HG03103 (cell line): ENCODE data around the gene ANO1.

Source experiments
- ATAC-seq: cut with Tn5 transposase; IDR thresholded peaks from one replicate; pipeline ENCODE4 v1.9.1; 2021; ENCODE audit warnings: low read depth; ENCODE audit not compliant: unreplicated experiment

The ANO1 gene

DNA sequence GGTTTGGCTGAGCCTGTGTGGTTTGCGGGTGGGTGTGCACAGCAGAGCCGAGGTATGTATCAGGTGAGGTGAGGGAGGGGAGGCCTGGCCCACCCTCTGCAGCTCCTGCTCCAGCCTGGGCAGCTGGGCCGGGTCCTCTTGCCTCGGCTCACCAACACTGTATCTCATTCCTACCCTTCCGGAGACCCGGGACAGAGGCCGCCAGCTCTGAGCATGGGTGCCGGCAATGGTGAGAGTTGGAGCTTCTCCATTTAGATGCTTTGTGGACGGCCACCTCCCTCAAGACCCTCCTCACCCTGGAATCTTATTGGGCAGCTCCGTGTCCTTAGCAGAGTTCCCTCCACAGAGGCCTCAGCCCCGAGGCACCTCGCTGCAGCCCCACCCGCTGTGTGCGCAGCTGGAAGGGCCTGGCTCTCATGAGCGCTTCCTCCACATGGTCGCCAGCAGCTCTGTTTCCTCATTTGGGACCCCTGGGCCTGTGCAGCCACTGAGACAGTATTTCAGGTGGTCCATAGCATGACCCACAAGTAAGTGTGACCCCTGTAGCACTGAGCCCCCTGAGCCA is 55.7 kb downstream of the ANO1 start:
- no peak for ATAC-seq

DNA sequence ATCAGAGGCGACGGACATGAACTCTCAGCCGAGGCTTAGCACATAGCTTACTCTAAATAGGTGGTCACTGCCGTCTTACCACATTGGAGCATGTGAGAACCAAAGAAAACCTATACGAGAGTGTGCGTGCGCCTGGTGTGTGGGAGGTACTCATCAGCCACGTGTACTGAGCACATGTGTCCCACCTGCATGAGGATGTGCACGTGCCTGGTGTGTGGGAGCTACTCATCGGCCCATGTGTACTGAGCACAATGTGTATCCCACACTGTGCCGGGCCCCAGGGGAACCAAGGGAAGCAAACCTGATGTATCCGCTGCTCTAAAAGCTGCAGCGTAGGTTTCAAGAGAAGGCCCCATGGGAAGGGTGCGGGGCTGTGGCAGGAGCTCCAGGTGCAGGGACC is 56.4 kb downstream of the ANO1 start:
- no peak for ATAC-seq

DNA sequence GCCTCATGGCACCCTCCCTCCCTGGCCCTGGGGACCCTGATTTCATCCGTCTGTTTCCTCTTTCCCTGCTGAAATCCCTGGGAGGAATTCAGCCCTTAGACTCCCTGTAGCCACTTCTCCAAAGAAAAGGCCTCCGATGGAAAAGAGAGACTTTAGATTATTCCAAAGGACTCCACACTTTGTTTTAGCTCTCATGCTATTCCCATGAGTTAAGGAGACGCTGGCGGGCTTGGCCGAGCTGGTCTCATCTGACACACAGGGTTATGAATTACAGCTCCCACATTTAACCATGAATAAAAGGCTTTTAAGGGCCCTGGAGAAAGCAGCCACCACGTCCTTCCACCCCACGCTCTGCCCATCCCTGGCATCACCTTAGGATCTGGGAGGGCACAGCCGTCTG is 57.0 kb downstream of the ANO1 start:
- ATAC-seq: no peak

DNA sequence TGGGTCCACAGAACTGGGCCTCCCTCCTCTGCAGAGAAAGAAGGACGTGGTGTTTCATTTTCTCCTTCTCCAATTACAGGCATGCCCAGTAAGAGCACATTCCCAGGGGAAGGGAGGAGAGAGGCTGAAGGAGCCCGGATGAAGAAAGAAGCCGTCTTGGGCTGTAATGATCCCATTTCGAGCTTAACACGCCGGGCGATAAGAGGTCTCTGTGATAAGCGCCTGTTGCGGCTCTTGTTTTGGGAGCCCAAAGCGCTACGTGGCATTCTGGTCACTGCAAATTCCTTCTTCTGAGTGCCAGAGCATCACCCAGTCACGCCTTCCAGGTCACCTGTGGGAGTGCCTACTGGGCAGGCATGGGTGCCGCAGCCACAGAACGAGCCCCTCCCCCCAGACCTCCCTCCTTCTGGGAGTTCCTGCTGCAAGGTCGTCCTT is 57.5 kb downstream of the ANO1 start:
- no peak for ATAC-seq

DNA sequence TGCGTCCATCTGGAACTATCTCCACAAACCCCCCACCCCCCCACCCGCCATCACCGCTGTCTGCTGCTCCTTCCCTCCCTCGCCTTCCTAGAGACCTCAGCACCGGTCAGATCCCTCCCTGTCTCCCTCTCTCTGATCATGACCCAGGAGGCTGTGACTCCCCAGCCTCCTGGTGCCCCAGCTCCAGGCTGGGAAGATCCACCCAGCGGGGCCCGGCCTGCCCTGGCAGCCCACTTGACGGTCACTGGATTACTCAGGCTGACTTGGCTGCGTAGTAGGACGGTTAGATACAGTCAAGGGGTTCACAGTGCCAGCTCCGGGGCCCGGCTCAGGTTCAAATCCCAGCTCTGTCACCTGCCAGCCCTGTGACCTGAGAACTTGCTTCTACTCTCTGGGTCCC is 59.3 kb downstream of the ANO1 start:
- ATAC-seq: no peak

DNA sequence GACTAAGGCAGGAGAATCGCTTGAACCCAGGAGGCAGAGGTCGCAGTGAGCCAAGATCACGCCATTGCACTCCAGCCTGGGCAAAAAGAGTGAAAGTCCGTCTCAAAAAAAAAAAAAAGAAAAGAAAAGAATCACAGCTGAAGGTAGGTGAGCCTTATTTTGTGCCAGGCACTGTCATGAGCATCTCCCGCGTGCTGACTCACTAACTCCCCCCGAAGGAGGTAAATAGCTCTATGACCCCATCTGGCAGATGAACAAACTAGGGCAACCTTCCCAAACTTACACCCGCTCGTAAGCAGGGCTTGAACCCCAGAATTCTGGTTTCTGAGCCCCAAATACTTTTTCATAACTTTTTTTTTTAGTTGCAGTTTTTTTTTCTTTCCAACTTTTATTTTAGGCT is 60.3 kb downstream of the ANO1 start:
- ATAC-seq: no peak

DNA sequence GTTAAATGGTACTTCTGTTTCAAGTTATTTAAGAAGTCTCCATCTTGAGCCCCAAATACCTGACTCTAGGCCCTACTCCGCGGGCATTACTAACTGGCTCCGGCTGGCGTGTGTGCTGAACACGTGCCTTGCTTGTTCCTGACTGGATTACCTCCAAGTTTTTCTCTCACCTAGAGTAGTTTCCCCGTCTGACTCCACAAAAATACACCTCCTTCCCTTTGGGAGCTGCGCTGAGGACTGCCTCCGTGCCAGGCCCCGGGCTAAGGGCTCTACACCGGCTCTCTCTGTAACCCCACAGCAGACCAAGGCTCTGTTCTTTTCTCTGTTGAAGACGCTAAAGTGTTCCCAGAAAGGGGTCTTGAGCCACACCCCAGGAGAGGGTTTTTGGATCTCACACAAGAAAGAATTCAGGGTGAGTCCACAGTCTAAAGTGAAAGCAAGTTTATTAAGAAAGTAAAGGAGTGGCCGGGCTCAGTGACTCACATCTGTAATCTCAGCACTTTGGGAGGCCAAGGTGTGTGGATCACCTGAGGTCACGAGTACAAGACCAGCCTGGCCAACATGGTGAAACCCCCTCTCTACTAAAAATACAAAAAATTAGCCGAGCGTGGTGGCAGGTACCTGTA is 61.8 kb downstream of the ANO1 start:
- no peak for ATAC-seq

DNA sequence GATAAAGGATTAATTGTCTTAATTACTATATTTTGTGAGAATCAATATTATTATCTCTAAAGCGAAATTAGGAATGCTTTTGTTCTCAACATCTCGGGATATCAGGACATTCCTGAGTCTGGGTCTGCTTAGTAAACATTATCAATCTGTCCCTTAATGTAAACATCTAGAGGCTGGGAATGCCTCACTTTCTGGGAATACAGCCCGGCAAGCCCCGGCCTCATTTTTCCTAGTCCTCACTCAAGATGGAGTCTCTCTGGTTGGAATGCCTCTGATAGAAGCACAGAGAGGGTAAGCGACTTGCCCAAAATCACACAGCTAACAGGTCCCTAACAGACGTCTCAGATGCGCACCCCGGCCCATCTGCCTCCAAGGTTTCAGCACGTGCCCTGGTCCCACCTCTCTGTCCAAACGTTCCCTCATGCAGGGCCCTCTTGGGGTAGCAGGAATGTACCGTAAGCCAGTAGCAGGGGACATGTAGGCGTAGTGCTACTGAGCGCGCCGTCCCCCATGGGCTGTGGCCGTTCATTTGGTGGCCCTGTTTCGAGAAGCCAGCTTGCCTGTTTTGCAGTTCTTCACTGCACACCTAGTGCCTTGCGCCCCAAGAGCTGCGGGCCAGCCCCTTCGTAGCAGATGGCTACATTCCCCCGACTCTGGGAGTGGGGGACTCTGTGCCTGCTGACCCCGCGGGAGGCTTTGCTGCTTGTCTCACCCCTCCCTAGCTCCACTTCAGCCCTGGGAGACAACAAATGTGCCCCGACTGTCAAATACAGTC is 62.8 kb downstream of the ANO1 start:
- ATAC-seq: no peak

DNA sequence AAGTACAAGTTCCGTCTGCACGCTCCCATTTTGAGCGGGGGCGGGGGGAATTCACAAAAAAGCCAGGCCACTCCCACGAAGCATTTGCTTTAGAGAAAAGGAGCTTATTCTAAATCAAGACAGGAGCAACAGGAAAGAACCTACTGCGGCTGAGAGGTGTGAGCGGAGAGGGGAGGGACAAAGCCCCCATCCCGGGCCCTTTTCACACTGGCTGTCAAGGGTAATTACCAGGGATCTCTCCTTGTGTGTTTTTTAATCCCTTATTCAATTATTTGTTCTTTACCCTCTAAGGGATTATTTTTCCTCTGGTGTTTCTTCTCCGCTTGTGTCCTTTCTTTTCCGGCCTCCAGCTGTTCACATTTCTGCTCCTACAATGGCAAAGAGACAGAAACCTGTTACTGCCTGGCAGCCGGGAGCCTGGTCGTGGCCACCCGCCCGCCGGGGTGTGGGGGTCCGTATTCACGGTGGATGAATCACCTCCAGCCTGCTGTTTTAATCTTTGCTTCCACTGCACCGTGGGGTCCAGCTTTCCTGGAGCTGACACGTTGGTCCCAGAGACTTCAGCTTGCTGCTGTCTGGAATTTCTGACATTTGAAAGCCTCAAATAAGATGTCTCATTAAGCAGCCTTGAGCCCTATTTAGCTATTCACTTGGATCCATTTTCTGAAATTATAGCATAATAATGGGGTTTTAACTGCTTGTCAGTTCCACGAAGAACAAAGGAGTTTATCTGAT is 63.5 kb downstream of the ANO1 start:
- no peak for ATAC-seq

DNA sequence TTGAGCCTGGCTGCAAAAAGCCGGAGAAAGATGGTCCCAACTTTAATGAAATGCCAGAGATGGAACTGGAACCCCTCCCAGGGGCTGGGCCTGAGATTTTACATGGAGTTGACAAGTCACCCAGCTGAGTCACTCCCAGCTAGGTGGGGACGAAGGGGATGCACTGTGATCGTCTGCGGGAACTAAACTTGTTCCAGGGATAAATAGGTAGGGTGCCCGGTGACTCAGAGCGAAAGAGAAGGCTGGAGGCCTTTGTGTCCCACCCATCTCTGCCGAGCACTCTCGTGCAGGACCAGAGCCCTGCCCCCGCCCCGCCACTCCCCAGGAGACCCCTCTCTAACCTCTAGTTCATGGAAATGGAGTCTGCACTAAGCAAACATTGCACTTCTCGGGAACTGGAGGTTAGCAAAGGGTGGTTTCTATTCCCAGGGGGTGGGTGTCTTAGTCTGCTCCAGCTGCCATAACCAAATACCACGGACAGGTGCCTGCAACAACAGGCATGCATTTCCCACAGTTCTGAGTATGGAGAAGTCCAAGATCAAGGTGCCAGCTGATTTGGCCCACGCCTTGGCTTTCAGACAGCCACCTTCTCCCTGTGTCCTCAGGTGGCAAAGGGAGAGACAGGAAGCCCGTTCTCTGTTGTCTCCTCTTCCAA is 64.2 kb downstream of the ANO1 start:
- ATAC-seq: no peak

DNA sequence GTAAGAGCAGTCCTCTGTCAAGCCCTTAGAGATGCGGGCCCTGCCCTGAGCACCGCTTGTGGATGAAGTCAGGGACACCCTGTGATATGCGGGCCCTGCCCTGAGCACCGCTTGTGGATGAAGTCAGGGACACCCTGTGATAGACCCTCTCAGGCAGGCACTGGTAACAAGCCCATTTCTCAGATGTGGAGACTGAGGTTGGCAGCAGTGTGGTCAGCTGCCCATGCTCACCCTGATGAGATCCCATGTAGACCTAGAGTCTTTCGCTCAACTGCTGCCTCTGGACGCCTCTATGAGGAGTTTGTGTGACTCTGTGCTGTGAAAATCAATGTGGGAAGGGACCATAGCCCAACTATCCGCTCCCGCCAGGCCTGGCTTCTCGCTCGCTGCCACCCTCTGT is 66.1 kb downstream of the ANO1 start:
- no peak for ATAC-seq

DNA sequence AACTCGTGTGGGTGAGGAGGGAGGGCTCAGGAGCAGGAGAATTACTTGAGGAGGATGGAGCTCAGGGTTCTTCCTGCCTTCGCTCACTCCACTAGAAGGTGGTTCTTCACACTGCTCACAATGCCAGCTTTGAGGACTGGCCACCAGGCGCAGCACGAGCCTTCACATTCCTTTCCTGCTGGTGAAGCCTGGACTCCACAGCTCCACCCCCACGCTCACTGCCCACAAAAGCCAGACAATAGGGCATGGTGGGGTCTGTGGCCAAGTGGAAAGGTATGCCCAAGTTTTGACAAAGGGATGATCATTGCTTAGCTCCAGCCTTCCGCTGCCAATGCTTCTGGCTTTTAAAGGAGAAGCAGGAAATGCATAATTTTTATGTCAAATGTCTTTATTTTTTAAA is 67.0 kb downstream of the ANO1 start:
- no peak for ATAC-seq

DNA sequence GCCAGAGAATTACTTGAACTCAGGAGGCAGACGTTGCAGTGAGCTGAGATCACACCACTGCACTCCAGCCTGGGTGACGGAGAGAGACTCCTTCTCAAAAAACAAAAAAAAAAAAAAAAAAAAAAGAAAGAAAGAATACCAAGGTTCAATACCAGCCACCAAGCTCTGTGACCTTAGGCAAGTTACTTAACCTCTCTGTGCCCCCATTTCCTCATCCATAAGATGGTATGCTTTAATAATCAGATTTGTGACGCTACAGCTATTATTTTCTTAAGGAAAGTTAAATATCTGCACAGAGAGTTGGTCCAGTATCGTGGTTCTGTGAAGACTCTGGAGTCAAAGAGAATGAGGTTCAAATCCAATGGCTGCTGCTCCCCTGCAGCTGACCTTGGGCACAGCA is 67.7 kb downstream of the ANO1 start:
- ATAC-seq: no peak

DNA sequence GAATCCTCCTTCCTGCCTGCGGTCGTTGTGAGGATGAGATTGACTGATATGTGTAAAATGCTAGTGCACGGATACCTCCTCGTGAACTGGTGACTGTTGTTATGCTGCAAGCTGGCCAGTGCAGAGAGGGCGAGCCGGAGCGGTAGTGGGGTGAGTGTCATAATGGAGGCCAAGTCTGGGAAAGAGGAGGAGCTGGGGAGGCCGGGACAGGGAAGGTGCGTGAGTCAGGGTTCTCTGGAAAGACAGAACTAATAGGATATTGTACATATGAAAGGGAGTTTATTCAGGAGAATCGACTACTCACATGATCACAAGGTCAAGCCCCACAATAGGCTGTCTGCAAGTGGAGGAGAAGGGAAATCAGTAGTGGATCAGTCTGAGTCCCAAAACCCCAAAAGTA is 68.2 kb downstream of the ANO1 start:
- ATAC-seq: no peak

DNA sequence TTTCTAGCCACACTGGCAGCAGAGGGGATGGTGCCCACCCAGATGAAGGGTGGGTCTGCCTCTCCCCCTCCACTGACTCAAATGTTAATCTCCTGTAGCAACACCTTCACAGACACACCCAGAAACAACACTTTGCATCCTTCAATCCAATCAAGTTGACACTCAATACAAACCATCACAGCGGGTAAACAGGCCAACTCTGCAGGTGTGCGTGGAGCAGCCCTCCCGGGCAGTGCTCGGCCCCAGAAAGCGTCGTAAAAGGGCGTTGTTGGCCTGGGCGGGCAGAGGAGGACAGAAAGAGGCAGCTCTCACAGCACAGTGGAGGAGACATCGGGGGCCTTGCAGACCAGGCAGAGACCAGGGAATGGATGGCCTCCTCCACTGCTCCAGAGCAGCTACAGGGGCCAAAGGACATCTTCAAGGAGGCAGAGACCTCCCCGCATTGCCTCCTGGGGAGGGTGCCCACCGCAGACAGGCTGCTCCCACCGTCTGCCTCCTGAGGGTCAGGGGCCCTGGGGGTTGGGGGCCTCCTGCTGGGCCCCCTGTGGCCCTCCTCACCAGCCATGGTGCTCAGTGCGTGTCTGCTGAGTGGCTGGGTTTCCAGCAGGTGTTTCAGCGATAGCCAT is 68.9 kb downstream of the ANO1 start:
- ATAC-seq: no peak

DNA sequence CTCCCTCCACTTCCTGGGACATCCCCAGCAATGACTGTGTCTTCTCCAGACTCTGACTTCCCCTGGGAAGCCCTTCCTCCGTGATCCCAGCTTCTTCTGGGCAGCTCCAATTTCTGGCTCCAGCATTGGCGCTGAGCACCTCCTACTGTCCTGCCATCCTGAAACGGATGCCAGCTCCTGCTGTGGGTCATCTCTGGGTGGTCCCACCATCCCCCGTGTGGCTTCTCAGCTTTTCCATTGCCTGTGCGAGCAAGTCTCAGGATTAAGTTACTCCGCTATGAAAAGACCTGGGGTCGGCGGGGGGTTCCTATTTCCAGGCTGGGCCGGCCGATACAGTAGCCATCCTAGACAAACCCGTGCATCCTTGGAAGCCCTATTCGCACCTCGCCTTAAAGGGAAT is 69.6 kb downstream of the ANO1 start:
- no peak for ATAC-seq

DNA sequence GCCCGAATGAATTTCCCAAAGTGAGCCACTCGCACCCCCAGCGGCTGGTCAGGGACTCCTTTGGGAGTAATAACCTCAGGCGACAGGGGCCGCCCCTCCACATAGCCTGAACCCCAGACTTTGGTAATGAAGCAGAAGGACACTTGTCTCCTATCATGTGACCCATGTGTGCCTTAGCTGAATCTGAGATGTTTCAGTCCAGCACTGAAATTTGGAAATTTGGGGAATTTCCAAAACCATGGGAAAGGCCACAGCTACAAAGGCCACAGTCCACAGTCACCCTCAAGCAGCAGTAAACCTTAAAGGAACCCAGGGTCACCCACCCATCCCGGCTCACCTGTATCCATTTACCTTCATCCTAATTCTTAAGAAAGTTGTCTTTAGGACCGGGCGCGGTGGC is 73.6 kb downstream of the ANO1 start:
- no peak for ATAC-seq

DNA sequence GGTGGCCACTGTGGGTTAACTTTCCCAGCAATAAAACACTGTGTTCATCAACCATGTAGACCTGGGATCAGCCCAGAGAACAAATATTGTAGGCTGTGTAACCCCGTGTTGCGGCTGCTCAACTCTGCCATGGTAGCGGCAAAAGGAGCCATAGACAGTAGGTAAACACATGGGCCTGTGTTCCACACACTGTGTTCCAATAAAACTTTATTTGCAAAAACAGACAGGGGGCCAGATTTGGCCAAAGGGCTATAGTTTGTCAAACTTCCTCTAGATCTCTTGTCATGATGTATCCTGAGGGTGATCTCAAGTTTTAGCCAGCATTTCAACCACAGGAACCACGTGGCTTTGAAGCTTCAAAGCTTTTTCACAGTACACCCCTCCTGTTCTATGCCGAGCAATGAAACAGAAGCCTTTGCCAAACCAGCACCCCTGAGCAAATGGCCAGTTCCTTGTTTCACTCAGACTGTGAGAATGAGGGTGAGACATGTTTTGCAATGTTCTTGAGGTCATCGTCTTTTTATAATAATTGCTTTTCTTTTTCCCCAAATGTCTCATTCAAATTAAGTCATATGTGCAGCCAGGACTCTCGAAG is 75.1 kb downstream of the ANO1 start:
- no peak for ATAC-seq

DNA sequence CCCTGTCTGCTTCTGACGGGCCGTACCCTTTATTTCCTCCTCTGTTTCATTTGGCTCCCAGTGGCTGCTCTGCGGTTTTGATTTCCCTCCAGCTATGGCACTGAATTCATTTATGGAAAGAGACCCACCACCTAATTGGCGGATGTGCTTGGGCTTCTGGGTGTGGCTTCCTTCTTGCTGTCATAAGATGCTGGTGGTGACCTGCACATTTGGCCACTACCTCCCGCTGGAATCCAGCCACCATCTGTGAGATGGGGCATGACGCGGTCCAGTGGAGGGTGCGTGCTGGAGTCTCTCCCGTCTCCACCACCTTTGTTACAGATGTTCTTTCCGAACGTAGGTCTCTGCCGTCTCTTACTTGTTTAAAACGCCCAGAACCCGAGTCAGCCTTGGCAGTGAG is 77.3 kb downstream of the ANO1 start:
- no peak for ATAC-seq
